Gastroesophageal sphincter (tissue), 4 donors: Measurements from ENCODE around the gene C19orf25. TPM values are rescaled to one million over a fixed set of nuclear protein-coding genes. Genes with fewer than 3 reads are reported as not detected.
"Not testable (repeated sequence)": the region's sequence is repeated elsewhere in the genome, so short reads cannot be mapped to it uniquely, and the experiment has no call there.

Experiments
- ATAC-seq: fragments of 150-250 bp; one replicate; pipeline ENCODE4 v1.9.1; 2016; ENCODE audit warnings: mild to moderate bottlenecking, moderate library complexity
- H3K27ac ChIP-seq, 4 donors: fragments of 200-600 bp; sonication (generic) in 3 of 4; 1 replicate in 3 of 4; 2 replicates in 1 of 4; pipeline ENCODE4 v1.5.1; 2016 to 2019
- H3K27me3 ChIP-seq: fragments of 200-600 bp; sonication (generic); one replicate; pipeline ENCODE4 v1.5.1; 2019
- H3K36me3 ChIP-seq, 2 donors: fragments of 200-600 bp; sonication (generic); one replicate each; pipeline ENCODE4 v1.5.1; 2019; ENCODE audit warnings: control low read depth in 1 of 2
- H3K4me1 ChIP-seq, 3 donors: fragments of 200-600 bp; sonication (generic); 1 replicate in 2 of 3; 2 replicates in 1 of 3; pipeline ENCODE4 v1.5.1; 2016 to 2019; ENCODE audit warnings: control low read depth in 2 of 3
- H3K4me3 ChIP-seq, 2 donors: fragments of 200-600 bp; sonication (generic); one replicate each; pipeline ENCODE4 v1.5.1; 2019; ENCODE audit warnings: mild to moderate bottlenecking in 1 of 2, moderate library complexity in 1 of 2
- H3K9me3 ChIP-seq, 3 donors: fragments of 200-600 bp; sonication (generic); one replicate each; pipeline ENCODE4 v1.5.1; 2017 to 2019; ENCODE audit warnings: control low read depth in 2 of 3
- CTCF ChIP-seq, 4 experiments: fragments of 200-600 bp in 2 of 4; fragments of 450-650 bp in 2 of 4; sonication (generic) in 1 of 4; IDR thresholded peaks; one replicate each; pipeline ENCODE4 v1.5.1; 2017 to 2019; ENCODE audit warnings: antibody characterized with exemption in 4 of 4, mild to moderate bottlenecking in 2 of 4, moderate library complexity in 2 of 4
- EP300 ChIP-seq: sonication (generic); formaldehyde crosslinking; IDR thresholded peaks from one replicate; pipeline ENCODE4 v1.6.1; 2017; ENCODE audit warnings: antibody characterized with exemption, mild to moderate bottlenecking
- POLR2A ChIP-seq, 2 donors: fragments of 450-650 bp; IDR thresholded peaks; one replicate each; pipeline ENCODE4 v1.6.1; 2017; ENCODE audit warnings: antibody characterized with exemption in 2 of 2, mild to moderate bottlenecking in 2 of 2, moderate library complexity in 1 of 2
- POLR2AphosphoS5 ChIP-seq: sonication (generic); formaldehyde crosslinking; IDR thresholded peaks from one replicate; pipeline ENCODE4 v1.6.1; 2017; ENCODE audit warnings: antibody characterized with exemption
- WGBS, 2 donors: methylation state at CpG; one replicate each; pipeline ENCODE4 v1.1.5; 2018; ENCODE audit warnings: low coverage in 1 of 2; 5-methylcytosine and 5-hydroxymethylcytosine counted together
- total RNA-seq, 4 donors: library from RNA; depleted of rRNA; stranded (reverse); fragments of >200 nt; gene quantifications; one replicate each; pipeline ENCODE4 v1.1.0, GENCODE V29; 2016

The C19orf25 gene
- total RNA-seq, 4 donors from 2014 or later: 20.6 to 40.0 (median 28.2) TPM

- ATAC-seq: no peak
- TF ChIP-seq CTCF (IDR thresholded peaks at IDR 0.05) (no peak), EP300 (no peak), POLR2A (IDR thresholded peaks at IDR 0.05) (no peak), POLR2AphosphoS5 (no peak)
- peaks cover 0 to 7% of the 10 kb centered on the region in 2 donors for H3K36me3 ChIP-seq
- H3K4me3 ChIP-seq: no peak overlapping the region
- 100% methylated on average over 2 of the region's 36 CpGs; no CpG with 5 or more reads in 1 of the 2 donors for WGBS, 2 donors
- no peaks in the 10 kb centered on the region for H3K27me3 ChIP-seq
- peaks cover 0 to 28% (median 12%) of the 10 kb centered on the region in 3 donors for H3K4me1 ChIP-seq
- no peak overlapping the region for H3K27ac ChIP-seq
- H3K9me3 ChIP-seq: no peaks in the 10 kb centered on the region
These were observed 2.9 kb upstream of the C19orf25 start for GRCh38 chr19:1481893-1482360.

- Histone ChIP-seq H3K36me3 (peaks cover 0 to 12% of the 10 kb centered on the region in 2 donors), H3K27me3 (no peaks in the 10 kb centered on the region), H3K27ac (no peak overlapping the region), H3K4me3 (no peak overlapping the region), H3K4me1 (peaks cover 0 to 28% (median 12%) of the 10 kb centered on the region in 3 donors), H3K9me3 (no peaks in the 10 kb centered on the region)
- no peak for ATAC-seq
- TF ChIP-seq CTCF (IDR thresholded peaks at IDR 0.05) (no peak), POLR2A (IDR thresholded peaks at IDR 0.05) (no peak), POLR2AphosphoS5 (no peak), EP300 (no peak)
- WGBS, 2 donors: 90 to 93% methylated on average over 2 to 4 of the region's 26 CpGs
These were observed 2.3 kb upstream of the C19orf25 start for GRCh38 chr19:1481224-1481892.

- ATAC-seq, H3K9me3 ChIP-seq, H3K4me3 ChIP-seq, H3K27ac ChIP-seq: not testable (repeated sequence)
- Histone ChIP-seq H3K27me3 (peaks cover 28% of the 10 kb centered on the region), H3K4me1 (peaks cover 0 to 59% (median 19%) of the 10 kb centered on the region in 3 donors), H3K36me3 (peaks cover 0 to 38% of the 10 kb centered on the region in 2 donors)
- 86% methylated on average over 9 of the region's 9 CpGs; no CpG with 5 or more reads in 1 of the 2 donors for WGBS, 2 donors
These were observed 2.0 kb downstream of the C19orf25 start for GRCh38 chr19:1477056-1477455.

- Histone ChIP-seq H3K4me3 (no peak overlapping the region), H3K36me3 (peaks cover 0 to 38% of the 10 kb centered on the region in 2 donors), H3K27me3 (peaks cover 40% of the 10 kb centered on the region), H3K4me1 (peaks cover under 1 to 71% (median 26%) of the 10 kb centered on the region in 3 donors), H3K9me3 (no peaks in the 10 kb centered on the region), H3K27ac (no peak overlapping the region)
- TF ChIP-seq POLR2A (IDR thresholded peaks at IDR 0.05) (no peak), CTCF (IDR thresholded peaks at IDR 0.05) (no peak), POLR2AphosphoS5 (no peak)
- WGBS, 2 donors: 81% methylated on average over 4 of the region's 31 CpGs; no CpG with 5 or more reads in 1 of the 2 donors
- no peak for ATAC-seq
These were observed 3.1 kb downstream of the C19orf25 start for GRCh38 chr19:1475751-1476437.

GRCh38 chr19:1474765-1475351 lies 4.2 kb downstream of the C19orf25 start:
- H3K27ac ChIP-seq: no peak overlapping the region
- H3K36me3 ChIP-seq: peaks cover 0 to 38% of the 10 kb centered on the region in 2 donors
- peaks cover 4 to 79% (median 36%) of the 10 kb centered on the region in 3 donors for H3K4me1 ChIP-seq
- no peak for TF ChIP-seq EP300
- TF ChIP-seq CTCF (IDR thresholded peaks at IDR 0.05): no peak
- TF ChIP-seq POLR2AphosphoS5: no peak
- no peak for TF ChIP-seq POLR2A (IDR thresholded peaks at IDR 0.05)
- no peak overlapping the region for H3K4me3 ChIP-seq
- WGBS, 2 donors: no CpG with 5 or more reads among the region's 26 CpGs
- ATAC-seq: no peak
- peaks cover 50% of the 10 kb centered on the region for H3K27me3 ChIP-seq
- H3K9me3 ChIP-seq: no peaks in the 10 kb centered on the region
